Gastroesophageal sphincter (tissue), 4 donors: Measurements from ENCODE around the gene KAZN. TPM values are rescaled to one million over a fixed set of nuclear protein-coding genes. Genes with fewer than 3 reads are reported as not detected.

ENCODE experiments used
- ATAC-seq: fragments of 150-250 bp; one replicate; pipeline ENCODE4 v1.9.1; 2016; ENCODE audit warnings: mild to moderate bottlenecking, moderate library complexity
- H3K27ac ChIP-seq, 4 donors: fragments of 200-600 bp; sonication (generic) in 3 of 4; 1 replicate in 3 of 4; 2 replicates in 1 of 4; pipeline ENCODE4 v1.5.1; 2016 to 2019
- H3K27me3 ChIP-seq: fragments of 200-600 bp; sonication (generic); one replicate; pipeline ENCODE4 v1.5.1; 2019
- H3K36me3 ChIP-seq, 2 donors: fragments of 200-600 bp; sonication (generic); one replicate each; pipeline ENCODE4 v1.5.1; 2019; ENCODE audit warnings: control low read depth in 1 of 2
- H3K4me1 ChIP-seq, 3 donors: fragments of 200-600 bp; sonication (generic); 1 replicate in 2 of 3; 2 replicates in 1 of 3; pipeline ENCODE4 v1.5.1; 2016 to 2019; ENCODE audit warnings: control low read depth in 2 of 3
- H3K4me3 ChIP-seq, 2 donors: fragments of 200-600 bp; sonication (generic); one replicate each; pipeline ENCODE4 v1.5.1; 2019; ENCODE audit warnings: mild to moderate bottlenecking in 1 of 2, moderate library complexity in 1 of 2
- H3K9me3 ChIP-seq, 3 donors: fragments of 200-600 bp; sonication (generic); one replicate each; pipeline ENCODE4 v1.5.1; 2017 to 2019; ENCODE audit warnings: control low read depth in 2 of 3
- EP300 ChIP-seq: sonication (generic); formaldehyde crosslinking; IDR thresholded peaks from one replicate; pipeline ENCODE4 v1.6.1; 2017; ENCODE audit warnings: antibody characterized with exemption, mild to moderate bottlenecking
- POLR2A ChIP-seq, 2 donors: fragments of 450-650 bp; IDR thresholded peaks; one replicate each; pipeline ENCODE4 v1.6.1; 2017; ENCODE audit warnings: antibody characterized with exemption in 2 of 2, mild to moderate bottlenecking in 2 of 2, moderate library complexity in 1 of 2
- POLR2AphosphoS5 ChIP-seq: sonication (generic); formaldehyde crosslinking; IDR thresholded peaks from one replicate; pipeline ENCODE4 v1.6.1; 2017; ENCODE audit warnings: antibody characterized with exemption
- WGBS, 2 donors: methylation state at CpG; one replicate each; pipeline ENCODE4 v1.1.5; 2018; ENCODE audit warnings: low coverage in 1 of 2; 5-methylcytosine and 5-hydroxymethylcytosine counted together
- total RNA-seq, 4 donors: library from RNA; depleted of rRNA; stranded (reverse); fragments of >200 nt; gene quantifications; one replicate each; pipeline ENCODE4 v1.1.0, GENCODE V29; 2016
- TF ChIP-seq, protein P1 (sequence below), 4 experiments: fragments of 200-600 bp in 2 of 4; fragments of 450-650 bp in 2 of 4; sonication (generic) in 1 of 4; IDR thresholded peaks; one replicate each; pipeline ENCODE4 v1.5.1; 2017 to 2019; ENCODE audit warnings: antibody characterized with exemption in 4 of 4, mild to moderate bottlenecking in 2 of 4, moderate library complexity in 2 of 4

KAZN gene
- total RNA-seq, 4 donors from 2014 or later, result 6.5 to 16.6 (median 11.5) TPM

- Histone ChIP-seq H3K27ac (no peak overlapping the region), H3K9me3 (no peaks in the 10 kb centered on the region), H3K36me3 (no peaks in the 10 kb centered on the region), H3K4me3 (no peak overlapping the region), H3K27me3 (peaks cover 70% of the 10 kb centered on the region), H3K4me1 (peaks cover 0 to 16% (median under 1%) of the 10 kb centered on the region in 3 donors)
- 95% methylated on average over 4 of the region's 5 CpGs; no CpG with 5 or more reads in 1 of the 2 donors for WGBS, 2 donors
- no peak for TF ChIP-seq EP300
- TF ChIP-seq POLR2A (IDR thresholded peaks at IDR 0.05), result no peak
- TF ChIP-seq, protein P1, sequence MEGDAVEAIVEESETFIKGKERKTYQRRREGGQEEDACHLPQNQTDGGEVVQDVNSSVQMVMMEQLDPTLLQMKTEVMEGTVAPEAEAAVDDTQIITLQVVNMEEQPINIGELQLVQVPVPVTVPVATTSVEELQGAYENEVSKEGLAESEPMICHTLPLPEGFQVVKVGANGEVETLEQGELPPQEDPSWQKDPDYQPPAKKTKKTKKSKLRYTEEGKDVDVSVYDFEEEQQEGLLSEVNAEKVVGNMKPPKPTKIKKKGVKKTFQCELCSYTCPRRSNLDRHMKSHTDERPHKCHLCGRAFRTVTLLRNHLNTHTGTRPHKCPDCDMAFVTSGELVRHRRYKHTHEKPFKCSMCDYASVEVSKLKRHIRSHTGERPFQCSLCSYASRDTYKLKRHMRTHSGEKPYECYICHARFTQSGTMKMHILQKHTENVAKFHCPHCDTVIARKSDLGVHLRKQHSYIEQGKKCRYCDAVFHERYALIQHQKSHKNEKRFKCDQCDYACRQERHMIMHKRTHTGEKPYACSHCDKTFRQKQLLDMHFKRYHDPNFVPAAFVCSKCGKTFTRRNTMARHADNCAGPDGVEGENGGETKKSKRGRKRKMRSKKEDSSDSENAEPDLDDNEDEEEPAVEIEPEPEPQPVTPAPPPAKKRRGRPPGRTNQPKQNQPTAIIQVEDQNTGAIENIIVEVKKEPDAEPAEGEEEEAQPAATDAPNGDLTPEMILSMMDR (IDR thresholded peaks at IDR 0.05), result no peak
- TF ChIP-seq POLR2AphosphoS5, result no peak
- ATAC-seq, result no peak
Measured at GRCh38 chr1:14604414-14604813, 5.9 kb downstream of the KAZN start.

GRCh38 chr1:14605945-14606344 is 7.5 kb downstream of the KAZN start:
- H3K9me3 ChIP-seq, result no peaks in the 10 kb centered on the region
- peaks cover 0 to 12% (median 0%) of the 10 kb centered on the region in 3 donors for H3K4me1 ChIP-seq
- H3K36me3 ChIP-seq, result no peaks in the 10 kb centered on the region
- TF ChIP-seq, protein P1 (IDR thresholded peaks at IDR 0.05), result no peak
- no peak for TF ChIP-seq POLR2A (IDR thresholded peaks at IDR 0.05)
- TF ChIP-seq EP300, result no peak
- no peak for TF ChIP-seq POLR2AphosphoS5
- no peak overlapping the region for H3K27ac ChIP-seq
- no peak overlapping the region for H3K4me3 ChIP-seq
- H3K27me3 ChIP-seq, result peaks cover 55% of the 10 kb centered on the region
- ATAC-seq, result no peak
- 78 to 100% methylated on average over 1 of the region's 1 CpG for WGBS, 2 donors

DNA sequence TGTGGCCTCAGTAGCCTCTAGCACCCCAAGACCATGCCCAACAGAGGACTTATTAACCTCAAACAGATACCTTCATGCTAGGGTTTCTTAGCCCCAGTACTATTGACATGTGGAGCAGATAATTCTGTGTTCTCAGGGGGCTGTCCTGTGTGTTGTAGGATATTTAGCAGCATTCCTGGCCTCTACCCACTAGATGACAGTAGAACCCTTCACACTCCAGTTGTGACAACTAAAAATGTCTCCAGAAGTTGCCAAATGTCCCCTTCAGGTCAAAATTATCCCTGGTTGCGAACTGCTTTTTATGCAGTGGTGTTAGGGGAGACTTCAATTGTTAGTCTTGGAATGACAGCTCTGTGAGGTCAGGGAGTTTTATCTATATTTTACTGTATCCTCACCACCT is 8.1 kb downstream of the KAZN start:
- no peaks in the 10 kb centered on the region for H3K9me3 ChIP-seq
- H3K27ac ChIP-seq, result no peak overlapping the region
- peaks cover 48% of the 10 kb centered on the region for H3K27me3 ChIP-seq
- WGBS, 2 donors, result 0% methylated on average over 1 of the region's 1 CpG
- no peaks in the 10 kb centered on the region for H3K36me3 ChIP-seq
- no peak for ATAC-seq
- peaks cover 0 to 12% (median 0%) of the 10 kb centered on the region in 3 donors for H3K4me1 ChIP-seq
- no peak for TF ChIP-seq POLR2A (IDR thresholded peaks at IDR 0.05)
- no peak for TF ChIP-seq POLR2AphosphoS5
- TF ChIP-seq EP300, result no peak
- TF ChIP-seq, protein P1 (IDR thresholded peaks at IDR 0.05), result no peak
- H3K4me3 ChIP-seq, result no peak overlapping the region

GRCh38 chr1:14607295-14607694 is 8.8 kb downstream of the KAZN start:
- 73 to 83% methylated on average over 2 to 4 of the region's 5 CpGs for WGBS, 2 donors
- Histone ChIP-seq H3K36me3 (no peaks in the 10 kb centered on the region), H3K27ac (no peak overlapping the region), H3K27me3 (peaks cover 44% of the 10 kb centered on the region), H3K4me3 (no peak overlapping the region), H3K4me1 (peaks cover 0 to 6% (median 0%) of the 10 kb centered on the region in 3 donors), H3K9me3 (no peaks in the 10 kb centered on the region)
- TF ChIP-seq EP300, result no peak
- TF ChIP-seq POLR2A (IDR thresholded peaks at IDR 0.05), result no peak
- TF ChIP-seq, protein P1 (IDR thresholded peaks at IDR 0.05), result no peak
- no peak for TF ChIP-seq POLR2AphosphoS5
- ATAC-seq, result no peak

DNA sequence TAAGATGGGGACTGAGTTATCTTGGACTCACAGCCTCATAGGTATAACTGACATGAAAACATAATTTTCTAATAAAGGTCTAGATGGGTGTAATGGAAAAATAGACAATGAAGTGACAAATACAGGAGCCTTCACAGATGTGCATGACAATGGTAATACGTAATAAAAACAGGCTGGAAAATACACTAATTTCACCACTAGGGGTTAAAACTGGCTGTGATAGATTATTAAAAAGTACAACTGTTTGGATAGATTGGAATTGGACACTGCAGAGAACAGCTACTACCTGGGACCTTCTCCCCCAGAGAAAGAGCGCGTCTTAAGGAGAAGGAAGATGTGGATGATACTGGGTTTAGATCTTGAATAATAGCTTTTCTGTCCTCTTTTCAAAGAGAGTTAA is 9.8 kb downstream of the KAZN start:
- H3K27me3 ChIP-seq, result peaks cover 44% of the 10 kb centered on the region
- H3K36me3 ChIP-seq, result no peaks in the 10 kb centered on the region
- TF ChIP-seq POLR2A (IDR thresholded peaks at IDR 0.05), result no peak
- TF ChIP-seq, protein P1 (IDR thresholded peaks at IDR 0.05), result no peak
- no peak for TF ChIP-seq EP300
- no peak for TF ChIP-seq POLR2AphosphoS5
- H3K4me1 ChIP-seq, result no peaks in the 10 kb centered on the region
- H3K9me3 ChIP-seq, result no peaks in the 10 kb centered on the region
- no peak overlapping the region for H3K27ac ChIP-seq
- WGBS, 2 donors, result 86 to 90% methylated on average over 3 of the region's 3 CpGs
- no peak overlapping the region for H3K4me3 ChIP-seq
- no peak for ATAC-seq
